ENCODE results near the gene EPHA3. TPM values are rescaled to one million over a fixed set of nuclear protein-coding genes. Genes with fewer than 3 reads are reported as not detected.

The EPHA3 gene
- total RNA-seq, 1 experiment from 2014 or later = 0.74 TPM

DNA sequence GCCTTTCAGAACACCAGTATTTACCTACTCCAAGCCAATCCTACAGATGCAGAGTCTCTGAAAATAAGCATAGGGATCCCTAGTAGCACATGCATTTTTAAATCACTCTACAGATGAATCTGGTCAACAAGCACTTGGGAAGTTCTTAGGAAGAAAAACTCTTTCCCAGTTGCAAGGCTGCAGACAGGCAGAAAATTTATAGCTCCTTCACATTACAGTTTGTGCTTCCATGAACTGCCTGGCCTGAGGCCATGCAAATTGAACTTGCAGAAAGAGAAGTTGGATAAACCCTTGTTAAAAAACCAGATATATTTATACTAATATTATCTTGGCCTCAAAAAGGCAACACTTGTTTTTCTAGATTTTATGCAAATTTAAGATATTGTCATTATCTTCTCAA, 256.9 kb downstream of the EPHA3 start (continued):
- TF ChIP-seq, protein P1, sequence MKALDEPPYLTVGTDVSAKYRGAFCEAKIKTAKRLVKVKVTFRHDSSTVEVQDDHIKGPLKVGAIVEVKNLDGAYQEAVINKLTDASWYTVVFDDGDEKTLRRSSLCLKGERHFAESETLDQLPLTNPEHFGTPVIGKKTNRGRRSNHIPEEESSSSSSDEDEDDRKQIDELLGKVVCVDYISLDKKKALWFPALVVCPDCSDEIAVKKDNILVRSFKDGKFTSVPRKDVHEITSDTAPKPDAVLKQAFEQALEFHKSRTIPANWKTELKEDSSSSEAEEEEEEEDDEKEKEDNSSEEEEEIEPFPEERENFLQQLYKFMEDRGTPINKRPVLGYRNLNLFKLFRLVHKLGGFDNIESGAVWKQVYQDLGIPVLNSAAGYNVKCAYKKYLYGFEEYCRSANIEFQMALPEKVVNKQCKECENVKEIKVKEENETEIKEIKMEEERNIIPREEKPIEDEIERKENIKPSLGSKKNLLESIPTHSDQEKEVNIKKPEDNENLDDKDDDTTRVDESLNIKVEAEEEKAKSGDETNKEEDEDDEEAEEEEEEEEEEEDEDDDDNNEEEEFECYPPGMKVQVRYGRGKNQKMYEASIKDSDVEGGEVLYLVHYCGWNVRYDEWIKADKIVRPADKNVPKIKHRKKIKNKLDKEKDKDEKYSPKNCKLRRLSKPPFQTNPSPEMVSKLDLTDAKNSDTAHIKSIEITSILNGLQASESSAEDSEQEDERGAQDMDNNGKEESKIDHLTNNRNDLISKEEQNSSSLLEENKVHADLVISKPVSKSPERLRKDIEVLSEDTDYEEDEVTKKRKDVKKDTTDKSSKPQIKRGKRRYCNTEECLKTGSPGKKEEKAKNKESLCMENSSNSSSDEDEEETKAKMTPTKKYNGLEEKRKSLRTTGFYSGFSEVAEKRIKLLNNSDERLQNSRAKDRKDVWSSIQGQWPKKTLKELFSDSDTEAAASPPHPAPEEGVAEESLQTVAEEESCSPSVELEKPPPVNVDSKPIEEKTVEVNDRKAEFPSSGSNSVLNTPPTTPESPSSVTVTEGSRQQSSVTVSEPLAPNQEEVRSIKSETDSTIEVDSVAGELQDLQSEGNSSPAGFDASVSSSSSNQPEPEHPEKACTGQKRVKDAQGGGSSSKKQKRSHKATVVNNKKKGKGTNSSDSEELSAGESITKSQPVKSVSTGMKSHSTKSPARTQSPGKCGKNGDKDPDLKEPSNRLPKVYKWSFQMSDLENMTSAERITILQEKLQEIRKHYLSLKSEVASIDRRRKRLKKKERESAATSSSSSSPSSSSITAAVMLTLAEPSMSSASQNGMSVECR (CRISPR knock-in tag; IDR thresholded peaks at IDR 0.05; ENCODE audit: borderline replicate concordance) = no peak
- TF ChIP-seq, protein P2, sequence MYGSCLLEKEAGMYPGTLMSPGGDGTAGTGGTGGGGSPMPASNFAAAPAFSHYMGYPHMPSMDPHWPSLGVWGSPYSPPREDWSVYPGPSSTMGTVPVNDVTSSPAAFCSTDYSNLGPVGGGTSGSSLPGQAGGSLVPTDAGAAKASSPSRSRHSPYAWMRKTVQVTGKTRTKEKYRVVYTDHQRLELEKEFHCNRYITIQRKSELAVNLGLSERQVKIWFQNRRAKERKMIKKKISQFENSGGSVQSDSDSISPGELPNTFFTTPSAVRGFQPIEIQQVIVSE (CRISPR knock-in tag; IDR thresholded peaks at IDR 0.05; ENCODE audit: borderline replicate concordance) = no peak
- no peak for TF ChIP-seq HMGA2 (CRISPR knock-in tag; IDR thresholded peaks at IDR 0.05)
- no peak for TF ChIP-seq JAZF1 (CRISPR knock-in tag; IDR thresholded peaks at IDR 0.05)
- no peak for TF ChIP-seq NFATC4 (CRISPR knock-in tag; IDR thresholded peaks at IDR 0.05)
- TF ChIP-seq EMX1 (CRISPR knock-in tag; IDR thresholded peaks at IDR 0.05) = no peak
- TF ChIP-seq, protein P3, sequence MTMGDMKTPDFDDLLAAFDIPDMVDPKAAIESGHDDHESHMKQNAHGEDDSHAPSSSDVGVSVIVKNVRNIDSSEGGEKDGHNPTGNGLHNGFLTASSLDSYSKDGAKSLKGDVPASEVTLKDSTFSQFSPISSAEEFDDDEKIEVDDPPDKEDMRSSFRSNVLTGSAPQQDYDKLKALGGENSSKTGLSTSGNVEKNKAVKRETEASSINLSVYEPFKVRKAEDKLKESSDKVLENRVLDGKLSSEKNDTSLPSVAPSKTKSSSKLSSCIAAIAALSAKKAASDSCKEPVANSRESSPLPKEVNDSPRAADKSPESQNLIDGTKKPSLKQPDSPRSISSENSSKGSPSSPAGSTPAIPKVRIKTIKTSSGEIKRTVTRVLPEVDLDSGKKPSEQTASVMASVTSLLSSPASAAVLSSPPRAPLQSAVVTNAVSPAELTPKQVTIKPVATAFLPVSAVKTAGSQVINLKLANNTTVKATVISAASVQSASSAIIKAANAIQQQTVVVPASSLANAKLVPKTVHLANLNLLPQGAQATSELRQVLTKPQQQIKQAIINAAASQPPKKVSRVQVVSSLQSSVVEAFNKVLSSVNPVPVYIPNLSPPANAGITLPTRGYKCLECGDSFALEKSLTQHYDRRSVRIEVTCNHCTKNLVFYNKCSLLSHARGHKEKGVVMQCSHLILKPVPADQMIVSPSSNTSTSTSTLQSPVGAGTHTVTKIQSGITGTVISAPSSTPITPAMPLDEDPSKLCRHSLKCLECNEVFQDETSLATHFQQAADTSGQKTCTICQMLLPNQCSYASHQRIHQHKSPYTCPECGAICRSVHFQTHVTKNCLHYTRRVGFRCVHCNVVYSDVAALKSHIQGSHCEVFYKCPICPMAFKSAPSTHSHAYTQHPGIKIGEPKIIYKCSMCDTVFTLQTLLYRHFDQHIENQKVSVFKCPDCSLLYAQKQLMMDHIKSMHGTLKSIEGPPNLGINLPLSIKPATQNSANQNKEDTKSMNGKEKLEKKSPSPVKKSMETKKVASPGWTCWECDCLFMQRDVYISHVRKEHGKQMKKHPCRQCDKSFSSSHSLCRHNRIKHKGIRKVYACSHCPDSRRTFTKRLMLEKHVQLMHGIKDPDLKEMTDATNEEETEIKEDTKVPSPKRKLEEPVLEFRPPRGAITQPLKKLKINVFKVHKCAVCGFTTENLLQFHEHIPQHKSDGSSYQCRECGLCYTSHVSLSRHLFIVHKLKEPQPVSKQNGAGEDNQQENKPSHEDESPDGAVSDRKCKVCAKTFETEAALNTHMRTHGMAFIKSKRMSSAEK (CRISPR knock-in tag; IDR thresholded peaks at IDR 0.05; ENCODE audit: borderline replicate concordance) = no peak

DNA sequence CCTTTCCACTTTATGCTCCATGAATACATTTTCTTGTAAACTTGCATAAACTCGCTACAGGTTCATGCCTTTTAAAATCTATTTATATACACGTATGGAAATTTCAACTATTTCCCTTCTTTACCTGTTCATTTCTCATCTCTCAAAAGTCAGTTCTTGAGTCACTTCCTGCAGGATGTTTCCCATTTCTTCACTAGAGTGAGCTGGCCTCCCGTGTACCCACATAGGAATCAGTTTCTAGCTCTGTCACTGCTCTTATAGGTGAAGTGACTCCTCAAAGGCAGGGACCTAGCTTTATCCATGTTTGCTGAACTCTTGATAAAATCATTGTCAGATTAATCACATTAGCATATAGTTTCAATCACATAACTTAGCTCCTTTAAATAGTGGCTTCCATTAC, 259.7 kb downstream of the EPHA3 start:
- CTCF ChIA-PET = no interaction called here
- POLR2A ChIA-PET = no interaction called here
- peaks cover 7% of the 10 kb centered on the region for H3K36me3 Mint-ChIP-seq
- H3K9me3 Mint-ChIP-seq = peaks cover 8% of the 10 kb centered on the region
- ATAC-seq (no peak), DNase-seq (ENCODE audit: low spot score) (no peak)
- H3K4me3 Mint-ChIP-seq = no peak overlapping the region
- no peaks in the 10 kb centered on the region for H3K27me3 Mint-ChIP-seq (ENCODE audit: low read depth)
- peaks cover 19% of the 10 kb centered on the region for H3K4me1 Mint-ChIP-seq
- no peak overlapping the region for H3K27ac Mint-ChIP-seq
- TF ChIP-seq, protein P1 (CRISPR knock-in tag; IDR thresholded peaks at IDR 0.05; ENCODE audit: borderline replicate concordance) = no peak
- TF ChIP-seq NR1H2 (CRISPR knock-in tag; IDR thresholded peaks at IDR 0.05) = no peak
- no peak for TF ChIP-seq JUN (CRISPR knock-in tag; IDR thresholded peaks at IDR 0.05)
- TF ChIP-seq, protein P4, sequence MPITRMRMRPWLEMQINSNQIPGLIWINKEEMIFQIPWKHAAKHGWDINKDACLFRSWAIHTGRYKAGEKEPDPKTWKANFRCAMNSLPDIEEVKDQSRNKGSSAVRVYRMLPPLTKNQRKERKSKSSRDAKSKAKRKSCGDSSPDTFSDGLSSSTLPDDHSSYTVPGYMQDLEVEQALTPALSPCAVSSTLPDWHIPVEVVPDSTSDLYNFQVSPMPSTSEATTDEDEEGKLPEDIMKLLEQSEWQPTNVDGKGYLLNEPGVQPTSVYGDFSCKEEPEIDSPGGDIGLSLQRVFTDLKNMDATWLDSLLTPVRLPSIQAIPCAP (CRISPR knock-in tag; IDR thresholded peaks at IDR 0.05) = no peak
- no peak for TF ChIP-seq MYBL2 (CRISPR knock-in tag; IDR thresholded peaks at IDR 0.05)
- TF ChIP-seq ZNF671 (CRISPR knock-in tag; IDR thresholded peaks at IDR 0.05) = no peak
- no peak for TF ChIP-seq SMAD4 (CRISPR knock-in tag; IDR thresholded peaks at IDR 0.05)
- no peak for TF ChIP-seq MXD4 (CRISPR knock-in tag; IDR thresholded peaks at IDR 0.05; ENCODE audit: borderline replicate concordance)
- TF ChIP-seq ZNF416 (CRISPR knock-in tag; IDR thresholded peaks at IDR 0.05) = no peak
- TF ChIP-seq TEAD4 (CRISPR knock-in tag; IDR thresholded peaks at IDR 0.05) = no peak
- TF ChIP-seq, protein P5, sequence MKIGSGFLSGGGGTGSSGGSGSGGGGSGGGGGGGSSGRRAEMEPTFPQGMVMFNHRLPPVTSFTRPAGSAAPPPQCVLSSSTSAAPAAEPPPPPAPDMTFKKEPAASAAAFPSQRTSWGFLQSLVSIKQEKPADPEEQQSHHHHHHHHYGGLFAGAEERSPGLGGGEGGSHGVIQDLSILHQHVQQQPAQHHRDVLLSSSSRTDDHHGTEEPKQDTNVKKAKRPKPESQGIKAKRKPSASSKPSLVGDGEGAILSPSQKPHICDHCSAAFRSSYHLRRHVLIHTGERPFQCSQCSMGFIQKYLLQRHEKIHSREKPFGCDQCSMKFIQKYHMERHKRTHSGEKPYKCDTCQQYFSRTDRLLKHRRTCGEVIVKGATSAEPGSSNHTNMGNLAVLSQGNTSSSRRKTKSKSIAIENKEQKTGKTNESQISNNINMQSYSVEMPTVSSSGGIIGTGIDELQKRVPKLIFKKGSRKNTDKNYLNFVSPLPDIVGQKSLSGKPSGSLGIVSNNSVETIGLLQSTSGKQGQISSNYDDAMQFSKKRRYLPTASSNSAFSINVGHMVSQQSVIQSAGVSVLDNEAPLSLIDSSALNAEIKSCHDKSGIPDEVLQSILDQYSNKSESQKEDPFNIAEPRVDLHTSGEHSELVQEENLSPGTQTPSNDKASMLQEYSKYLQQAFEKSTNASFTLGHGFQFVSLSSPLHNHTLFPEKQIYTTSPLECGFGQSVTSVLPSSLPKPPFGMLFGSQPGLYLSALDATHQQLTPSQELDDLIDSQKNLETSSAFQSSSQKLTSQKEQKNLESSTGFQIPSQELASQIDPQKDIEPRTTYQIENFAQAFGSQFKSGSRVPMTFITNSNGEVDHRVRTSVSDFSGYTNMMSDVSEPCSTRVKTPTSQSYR (CRISPR knock-in tag; IDR thresholded peaks at IDR 0.05) = no peak
- TF ChIP-seq, protein P6, sequence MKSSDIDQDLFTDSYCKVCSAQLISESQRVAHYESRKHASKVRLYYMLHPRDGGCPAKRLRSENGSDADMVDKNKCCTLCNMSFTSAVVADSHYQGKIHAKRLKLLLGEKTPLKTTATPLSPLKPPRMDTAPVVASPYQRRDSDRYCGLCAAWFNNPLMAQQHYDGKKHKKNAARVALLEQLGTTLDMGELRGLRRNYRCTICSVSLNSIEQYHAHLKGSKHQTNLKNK (CRISPR knock-in tag; IDR thresholded peaks at IDR 0.05) = no peak
- no peak for TF ChIP-seq GABPB1 (CRISPR knock-in tag; IDR thresholded peaks at IDR 0.05)

All from WTC11 (cell line).